ENCODE results near the gene NKTR.

NKTR gene

DNA sequence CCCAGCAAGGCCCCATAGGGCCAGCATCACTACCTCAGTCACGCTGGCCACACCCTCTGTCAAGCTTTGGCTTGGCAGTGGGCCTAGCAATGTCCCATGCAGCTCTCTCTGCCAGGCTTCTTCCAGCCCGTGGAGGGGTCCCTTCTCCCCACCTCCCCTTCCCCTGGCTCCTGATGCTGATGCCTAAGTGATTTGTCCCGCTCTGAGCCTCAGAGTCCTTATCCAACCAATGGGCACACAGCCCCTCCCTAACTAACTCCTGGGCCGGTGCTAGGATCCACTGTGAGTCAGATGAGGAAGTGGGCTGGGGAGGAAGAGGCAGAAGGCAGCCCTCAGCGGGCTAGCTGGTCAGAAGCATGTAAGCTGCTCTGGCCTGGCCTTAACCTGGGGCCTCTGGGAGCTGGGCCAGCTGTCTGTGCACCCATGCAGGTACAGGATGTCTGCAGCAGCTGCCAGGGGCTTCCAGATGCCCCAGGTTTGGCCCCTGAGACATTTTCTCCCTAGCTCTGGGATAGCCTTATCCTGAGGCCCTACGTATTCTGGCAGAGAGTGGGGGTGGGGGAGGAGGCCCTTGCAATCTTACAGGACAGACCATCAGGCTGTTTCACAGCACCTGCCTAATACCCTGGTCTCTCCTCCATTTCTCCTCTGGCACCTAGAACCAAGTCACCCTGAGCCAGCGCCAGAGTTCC is 52.3 kb downstream of the NKTR start:
- TF ChIP-seq, protein P1, sequence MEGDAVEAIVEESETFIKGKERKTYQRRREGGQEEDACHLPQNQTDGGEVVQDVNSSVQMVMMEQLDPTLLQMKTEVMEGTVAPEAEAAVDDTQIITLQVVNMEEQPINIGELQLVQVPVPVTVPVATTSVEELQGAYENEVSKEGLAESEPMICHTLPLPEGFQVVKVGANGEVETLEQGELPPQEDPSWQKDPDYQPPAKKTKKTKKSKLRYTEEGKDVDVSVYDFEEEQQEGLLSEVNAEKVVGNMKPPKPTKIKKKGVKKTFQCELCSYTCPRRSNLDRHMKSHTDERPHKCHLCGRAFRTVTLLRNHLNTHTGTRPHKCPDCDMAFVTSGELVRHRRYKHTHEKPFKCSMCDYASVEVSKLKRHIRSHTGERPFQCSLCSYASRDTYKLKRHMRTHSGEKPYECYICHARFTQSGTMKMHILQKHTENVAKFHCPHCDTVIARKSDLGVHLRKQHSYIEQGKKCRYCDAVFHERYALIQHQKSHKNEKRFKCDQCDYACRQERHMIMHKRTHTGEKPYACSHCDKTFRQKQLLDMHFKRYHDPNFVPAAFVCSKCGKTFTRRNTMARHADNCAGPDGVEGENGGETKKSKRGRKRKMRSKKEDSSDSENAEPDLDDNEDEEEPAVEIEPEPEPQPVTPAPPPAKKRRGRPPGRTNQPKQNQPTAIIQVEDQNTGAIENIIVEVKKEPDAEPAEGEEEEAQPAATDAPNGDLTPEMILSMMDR (IDR thresholded peaks at IDR 0.05; ENCODE audit: insufficient read depth, low read length, poor library complexity, severe bottlenecking): no peak
- Histone ChIP-seq H3K4me3 (replicated peaks; ENCODE audit: low read depth, low read length) (no peak overlapping the region; the same call in 1 of the 2 replicates), H3K27me3 (replicated peaks; ENCODE audit: control insufficient read depth, insufficient read depth, low read length) (no peaks in the 10 kb centered on the region), H3K36me3 (ENCODE audit: control insufficient read depth, insufficient read depth, low read length) (no peaks in the 10 kb centered on the region; the same call in none of the 2 replicates)
- DNase-seq (ENCODE audit: extremely low read depth, insufficient read length): no peak

DNA sequence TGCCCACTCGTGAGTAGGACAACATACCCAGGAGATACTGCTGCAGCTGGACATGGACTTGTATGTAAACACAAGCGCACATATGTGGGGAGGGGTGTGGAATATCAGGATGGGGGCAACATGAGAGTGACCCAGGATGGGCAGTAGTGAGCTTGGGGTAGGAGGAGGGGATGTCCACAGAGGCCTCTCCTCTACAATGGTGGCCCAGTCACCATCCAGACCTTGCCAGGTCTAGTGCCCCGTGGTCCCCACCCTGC is 52.7 kb downstream of the NKTR start:
- no peaks in the 10 kb centered on the region for H3K27me3 ChIP-seq (replicated peaks; ENCODE audit: control insufficient read depth, insufficient read depth, low read length)
- H3K4me3 ChIP-seq (replicated peaks; ENCODE audit: low read depth, low read length): peak overlapping the region; percentile 61
- TF ChIP-seq, protein P1 (IDR thresholded peaks at IDR 0.05; ENCODE audit: insufficient read depth, low read length, poor library complexity, severe bottlenecking): no peak
- no peaks in the 10 kb centered on the region; the same call in 1 of the 2 replicates for H3K36me3 ChIP-seq (ENCODE audit: control insufficient read depth, insufficient read depth, low read length)
- DNase-seq (ENCODE audit: extremely low read depth, insufficient read length): no peak

DNA sequence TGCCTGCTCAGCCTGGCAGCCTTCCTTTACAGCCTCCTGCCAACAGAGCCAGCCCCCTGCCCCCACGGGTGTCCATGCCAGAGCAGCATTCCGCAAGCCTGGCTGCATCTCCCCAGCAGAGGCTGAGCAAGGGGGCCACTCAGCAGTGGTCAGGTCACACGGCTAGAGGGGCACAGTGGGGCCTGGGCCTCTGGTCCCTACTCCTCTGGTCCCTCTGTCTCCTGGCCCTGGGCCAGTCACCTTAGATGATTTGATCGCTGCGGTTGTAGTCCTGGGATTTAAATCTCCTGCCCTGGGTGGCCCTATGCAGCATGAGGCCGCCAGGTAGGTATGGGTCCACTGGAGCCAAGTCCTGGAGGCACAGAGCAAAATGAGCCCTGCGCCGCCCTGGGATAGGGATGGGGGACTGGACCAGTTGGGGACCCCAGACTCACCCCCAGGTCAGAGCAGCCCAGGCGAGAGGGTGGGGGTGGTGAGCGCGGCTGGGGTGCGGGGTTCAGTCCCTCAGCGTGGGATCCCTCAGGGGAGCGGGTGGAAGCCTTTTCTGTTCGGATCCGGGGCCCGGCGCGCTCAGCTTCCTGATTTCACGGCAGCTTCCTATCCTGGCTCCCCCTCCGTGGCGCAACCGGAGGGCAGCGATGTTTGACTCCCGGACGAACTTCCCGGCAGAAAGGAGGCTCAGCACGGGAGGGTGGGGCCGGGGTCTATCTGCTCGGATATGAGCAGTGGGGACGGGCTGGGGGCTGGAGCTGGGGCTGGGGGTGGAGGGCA is 53.3 kb downstream of the NKTR start, which contains the start of gene ZBTB47:
Gene ZBTB47 (plus strand): TSS at position 138 of the 771 bp plus-strand sequence. CDS start 4,659 bp downstream, outside the sequence.
- Histone ChIP-seq H3K4me3 (replicated peaks; ENCODE audit: low read depth, low read length) (peak within 1 kb of the TSS; percentile 61), H3K27me3 (replicated peaks; ENCODE audit: control insufficient read depth, insufficient read depth, low read length) (no peaks in the 10 kb centered on the region), H3K36me3 (ENCODE audit: control insufficient read depth, insufficient read depth, low read length) (no peaks in the 10 kb centered on the region; the same call in 1 of the 2 replicates)
- TF ChIP-seq, protein P1 (IDR thresholded peaks at IDR 0.05; ENCODE audit: insufficient read depth, low read length, poor library complexity, severe bottlenecking): no peak
- no peak for DNase-seq (ENCODE audit: extremely low read depth, insufficient read length)

DNA sequence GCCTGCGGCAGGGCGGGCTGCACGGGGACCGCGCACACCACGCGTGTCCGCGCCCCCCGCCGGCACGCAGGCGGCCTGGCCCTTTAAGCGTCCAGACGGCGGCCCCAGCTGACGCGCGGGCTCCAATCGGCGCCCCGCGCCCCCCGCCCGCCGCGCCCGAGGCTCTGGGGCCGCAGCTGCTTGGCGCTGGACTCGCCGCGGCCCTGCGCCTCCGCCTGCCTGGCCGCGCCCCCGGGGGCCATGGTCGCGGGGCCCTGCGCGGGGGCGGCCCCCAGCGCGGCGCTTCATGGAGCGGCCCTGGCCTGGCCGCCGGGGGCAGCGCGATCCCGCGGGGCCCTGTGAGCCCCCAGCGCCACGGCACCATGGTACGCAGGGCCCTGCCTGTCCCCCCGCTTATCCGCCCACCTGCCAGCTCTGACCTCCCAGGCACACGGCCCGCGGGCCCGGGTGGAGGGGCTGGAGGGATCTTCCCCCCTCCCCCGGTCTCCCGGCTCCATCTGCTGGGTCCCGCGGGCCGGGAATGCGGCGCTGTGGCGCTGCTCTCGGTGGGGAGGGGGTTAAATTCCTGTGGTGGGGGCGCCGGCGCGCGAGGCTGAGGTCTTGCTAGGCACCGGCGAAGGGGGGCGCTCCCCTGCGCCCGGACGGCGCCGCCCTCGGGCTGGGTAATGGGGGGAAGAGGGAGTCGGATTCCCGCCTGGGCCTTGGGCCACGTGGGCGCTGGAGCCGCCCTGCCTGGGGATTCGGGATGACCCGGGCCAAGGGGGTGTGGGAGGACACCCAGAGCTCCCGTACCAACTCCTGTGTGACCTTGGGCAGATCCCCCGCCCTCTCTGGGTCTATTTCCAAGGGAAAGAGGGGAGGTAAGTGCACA is 54.1 kb downstream of the NKTR start:
- Histone ChIP-seq H3K27me3 (replicated peaks; ENCODE audit: control insufficient read depth, insufficient read depth, low read length) (no peaks in the 10 kb centered on the region), H3K36me3 (ENCODE audit: control insufficient read depth, insufficient read depth, low read length) (no peaks in the 10 kb centered on the region; the same call in 1 of the 2 replicates), H3K4me3 (replicated peaks; ENCODE audit: low read depth, low read length) (peak overlapping the region; percentile 61)
- TF ChIP-seq, protein P1 (IDR thresholded peaks at IDR 0.05; ENCODE audit: insufficient read depth, low read length, poor library complexity, severe bottlenecking): no peak
- no peak for DNase-seq (ENCODE audit: extremely low read depth, insufficient read length)

DNA sequence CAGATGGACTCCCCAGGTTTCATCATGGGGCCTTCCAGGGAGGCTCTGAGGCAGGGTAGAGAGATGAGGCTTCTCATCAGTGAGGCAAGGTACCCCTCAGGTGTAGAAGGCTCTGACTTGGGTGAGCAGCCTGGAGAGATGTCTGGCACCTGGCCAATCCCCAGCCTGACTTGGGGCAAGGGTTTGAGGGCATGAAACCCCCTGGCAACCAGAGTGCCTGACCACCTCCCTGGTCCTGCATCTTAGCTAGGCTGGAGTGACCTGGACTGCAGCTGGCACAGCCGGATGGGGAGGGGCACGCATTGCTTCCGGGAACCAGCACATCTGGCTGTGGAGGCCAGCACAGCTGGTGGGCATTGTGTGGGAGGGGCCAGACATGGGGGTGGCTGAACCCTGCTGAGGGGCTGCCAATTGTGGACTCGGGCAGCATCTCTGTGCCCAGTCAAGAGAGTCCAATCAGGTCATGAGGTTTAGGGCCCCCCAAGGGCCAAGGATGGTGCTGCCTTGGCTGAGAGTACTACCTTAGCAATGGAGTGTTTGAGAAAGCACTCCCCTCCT is 54.9 kb downstream of the NKTR start:
- H3K4me3 ChIP-seq (replicated peaks; ENCODE audit: low read depth, low read length): peak overlapping the region; percentile 58; the same call in 1 of the 2 replicates
- H3K27me3 ChIP-seq (replicated peaks; ENCODE audit: control insufficient read depth, insufficient read depth, low read length): no peaks in the 10 kb centered on the region
- no peaks in the 10 kb centered on the region for H3K36me3 ChIP-seq (ENCODE audit: control insufficient read depth, insufficient read depth, low read length)
- TF ChIP-seq, protein P1 (IDR thresholded peaks at IDR 0.05; ENCODE audit: insufficient read depth, low read length, poor library complexity, severe bottlenecking): no peak
- no peak for DNase-seq (ENCODE audit: extremely low read depth, insufficient read length)
